H1 (cell line): Measurements from ENCODE around the gene GRK7. TPM values are rescaled to one million over a fixed set of nuclear protein-coding genes. Genes with fewer than 3 reads are reported as not detected.

Experiments used
- KDM1A ChIP-seq: fragments of 200-600, 300-600 bp; sonication (generic); IDR thresholded peaks from 2 replicates; pipeline ENCODE4 v1.7.1; 2016; ENCODE audit warnings: mild to moderate bottlenecking, low read length, borderline replicate concordance
- MAFK ChIP-seq: IDR thresholded peaks from 2 replicates; pipeline ENCODE4 v1.6.1; 2012; ENCODE audit warnings: low read depth, mild to moderate bottlenecking, improper control_type of control experiment, low read length
- polyA plus RNA-seq, 7 experiments: library from polyadenylated mRNA; depleted of rRNA in 3 of 7; stranded (reverse) in 5 of 7; unstranded in 2 of 7; fragments of >200 nt in 5 of 7; fragments of 200-250 nt in 2 of 7; gene quantifications; 1 replicate in 5 of 7; 2 replicates in 1 of 7; 4 replicates in 1 of 7; pipeline versions ENCODE4 v1.2.1 to v1.2.3, GENCODE V29; 2011 to 2013; ENCODE audit warnings: missing spikeins in 2 of 7, mixed read lengths in 2 of 7
- total RNA-seq: library from RNA; stranded (reverse); fragmentation: NEBNext Ultra II Directional; extraction: Animal tissue kit (Norgen Biotek cat#: 25700); gene quantifications from 2 replicates; pipeline ENCODE4 v1.2.1, GENCODE V29; 2021

Gene GRK7
- total and polyA plus RNA-seq, 2 of the 8 experiments (the other 6 are each of a cell fraction or from before 2014, with no cell fraction given) = not detected

GRCh38 chr3:141724186-141724585 lies 39.0 kb upstream of the GRK7 start (continued):
- TF ChIP-seq KDM1A (no peak), MAFK (no peak)
- TF ChIP-seq, all 59 proteins: peak for 0
